Vagina (tissue), 2 donors: Measurements from ENCODE around the gene TMCO5A. TPM values are rescaled to one million over a fixed set of nuclear protein-coding genes. Genes with fewer than 3 reads are reported as not detected.

Source experiments
- DNase-seq, 2 donors: peaks; one replicate each; pipeline ENCODE4 v3.0.0-alpha.2; 2017; ENCODE audit errors: extremely low spot score in 2 of 2
- H3K27ac ChIP-seq: fragments of 200-600 bp; sonication (generic); one replicate; pipeline ENCODE4 v1.5.1; 2019
- H3K27me3 ChIP-seq: fragments of 200-600 bp; sonication (generic); one replicate; pipeline ENCODE4 v1.5.1; 2019
- H3K36me3 ChIP-seq, 2 donors: fragments of 200-600 bp; sonication (generic); one replicate each; pipeline ENCODE4 v1.5.1; 2017 to 2019
- H3K4me1 ChIP-seq: fragments of 200-600 bp; sonication (generic); one replicate; pipeline ENCODE4 v1.5.1; 2019
- H3K4me3 ChIP-seq, 2 donors: fragments of 200-600 bp; sonication (generic); 1 replicate in 1 of 2; 2 replicates in 1 of 2; pipeline ENCODE4 v1.5.1; 2016 to 2019
- H3K9me3 ChIP-seq: fragments of 200-600 bp; sonication (generic); one replicate; pipeline ENCODE4 v1.5.1; 2019
- POLR2A ChIP-seq, 2 donors: fragments of 450-650 bp; IDR thresholded peaks; one replicate each; pipeline ENCODE4 v1.6.1; 2017; ENCODE audit warnings: antibody characterized with exemption in 2 of 2, mild to moderate bottlenecking in 2 of 2, moderate library complexity in 2 of 2
- POLR2AphosphoS5 ChIP-seq, 2 donors: sonication (generic); formaldehyde crosslinking; IDR thresholded peaks; one replicate each; pipeline ENCODE4 v1.9.0; 2017; ENCODE audit warnings: antibody characterized with exemption in 2 of 2, mild to moderate bottlenecking in 2 of 2, low read depth in 1 of 2; ENCODE audit not compliant: insufficient read depth in 1 of 2
- intact Hi-C: fragments of 100-400 bp; cut with DNase I; formaldehyde crosslinking; loops from one replicate; pipeline ENCODE4 v1.15.1; 2023
- total RNA-seq: library from RNA; depleted of rRNA; stranded (reverse); fragments of >200 nt; gene quantifications from one replicate; pipeline ENCODE4 v1.2.3, GENCODE V29; 2016
- TF ChIP-seq, protein P1 (sequence below), 3 experiments: fragments of 450-650 bp in 2 of 3; fragments of 200-600 bp in 1 of 3; sonication (generic) in 1 of 3; IDR thresholded peaks; one replicate each; pipeline ENCODE4 v1.5.1; 2017 to 2019; ENCODE audit warnings: antibody characterized with exemption in 3 of 3, mild to moderate bottlenecking in 2 of 3, moderate library complexity in 2 of 3

TMCO5A gene
- total RNA-seq, 1 donor from 2014 or later: not detected

- no peaks in the 10 kb centered on the region for H3K27me3 ChIP-seq
- no peak overlapping the region for H3K4me3 ChIP-seq
- no peaks in the 10 kb centered on the region for H3K36me3 ChIP-seq
- TF ChIP-seq, protein P1, sequence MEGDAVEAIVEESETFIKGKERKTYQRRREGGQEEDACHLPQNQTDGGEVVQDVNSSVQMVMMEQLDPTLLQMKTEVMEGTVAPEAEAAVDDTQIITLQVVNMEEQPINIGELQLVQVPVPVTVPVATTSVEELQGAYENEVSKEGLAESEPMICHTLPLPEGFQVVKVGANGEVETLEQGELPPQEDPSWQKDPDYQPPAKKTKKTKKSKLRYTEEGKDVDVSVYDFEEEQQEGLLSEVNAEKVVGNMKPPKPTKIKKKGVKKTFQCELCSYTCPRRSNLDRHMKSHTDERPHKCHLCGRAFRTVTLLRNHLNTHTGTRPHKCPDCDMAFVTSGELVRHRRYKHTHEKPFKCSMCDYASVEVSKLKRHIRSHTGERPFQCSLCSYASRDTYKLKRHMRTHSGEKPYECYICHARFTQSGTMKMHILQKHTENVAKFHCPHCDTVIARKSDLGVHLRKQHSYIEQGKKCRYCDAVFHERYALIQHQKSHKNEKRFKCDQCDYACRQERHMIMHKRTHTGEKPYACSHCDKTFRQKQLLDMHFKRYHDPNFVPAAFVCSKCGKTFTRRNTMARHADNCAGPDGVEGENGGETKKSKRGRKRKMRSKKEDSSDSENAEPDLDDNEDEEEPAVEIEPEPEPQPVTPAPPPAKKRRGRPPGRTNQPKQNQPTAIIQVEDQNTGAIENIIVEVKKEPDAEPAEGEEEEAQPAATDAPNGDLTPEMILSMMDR (IDR thresholded peaks at IDR 0.05): no peak
- TF ChIP-seq POLR2AphosphoS5 (IDR thresholded peaks at IDR 0.05; ENCODE audit: insufficient read depth in 1 of 2, low read depth in 1 of 2) (no peak), POLR2A (IDR thresholded peaks at IDR 0.05) (no peak)
- H3K27ac ChIP-seq: no peak overlapping the region
- H3K9me3 ChIP-seq: no peaks in the 10 kb centered on the region
- no peak for DNase-seq
- no peaks in the 10 kb centered on the region for H3K4me1 ChIP-seq
- intact Hi-C loops: no loop called here
Measured at GRCh38 chr15:37907136-37907535, 27.3 kb upstream of the TMCO5A start.

DNA sequence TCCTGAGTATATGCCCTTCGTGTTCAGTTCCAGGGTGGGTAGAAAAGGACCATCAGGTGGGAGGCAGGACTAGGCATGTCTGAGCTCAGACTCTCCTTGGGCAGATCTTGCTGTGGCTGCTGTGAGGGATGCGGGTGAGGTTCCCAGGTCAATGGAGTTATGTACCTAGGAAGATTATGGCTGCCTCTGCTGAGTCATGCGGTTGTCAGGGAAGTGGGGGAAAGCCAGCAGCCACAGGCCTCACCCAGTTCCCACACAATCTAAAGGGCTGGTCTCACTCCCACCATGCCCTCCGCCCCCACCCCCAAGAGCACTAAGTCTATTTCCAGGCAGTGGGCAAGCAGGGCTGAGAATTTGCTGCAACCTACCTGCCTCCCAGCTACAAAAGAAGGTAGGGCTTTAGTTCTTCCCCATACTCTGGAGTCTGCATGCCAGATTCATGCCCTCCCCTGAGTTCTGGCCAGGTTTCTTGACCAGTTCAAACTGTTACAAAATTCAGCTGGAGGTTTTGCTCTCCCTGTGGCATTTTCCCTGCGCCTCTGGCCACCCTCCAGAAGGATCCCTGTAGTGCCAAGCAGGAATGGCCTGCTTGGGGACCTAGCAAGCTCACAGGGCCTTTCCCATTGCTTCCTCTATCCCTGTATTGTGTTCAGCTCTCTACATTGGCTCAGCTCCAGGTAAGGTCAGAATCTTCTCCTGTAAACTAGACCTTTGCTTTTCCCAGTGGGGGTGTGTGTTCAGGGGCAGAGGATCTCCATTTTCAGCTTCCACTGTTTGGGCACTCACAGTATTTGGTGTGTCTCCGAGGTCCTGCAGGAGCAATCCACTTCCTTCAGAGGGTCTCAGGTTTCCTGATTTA, 12.7 kb upstream of the TMCO5A start:
- no peaks in the 10 kb centered on the region for H3K27me3 ChIP-seq
- no peaks in the 10 kb centered on the region for H3K4me1 ChIP-seq
- TF ChIP-seq POLR2AphosphoS5 (IDR thresholded peaks at IDR 0.05; ENCODE audit: insufficient read depth in 1 of 2, low read depth in 1 of 2): no peak
- TF ChIP-seq POLR2A (IDR thresholded peaks at IDR 0.05): no peak
- TF ChIP-seq, protein P1 (IDR thresholded peaks at IDR 0.05): no peak
- H3K27ac ChIP-seq: no peak overlapping the region
- no peaks in the 10 kb centered on the region for H3K36me3 ChIP-seq
- no peak for DNase-seq
- intact Hi-C loops: no loop called here
- no peak overlapping the region for H3K4me3 ChIP-seq
- H3K9me3 ChIP-seq: no peaks in the 10 kb centered on the region

DNA sequence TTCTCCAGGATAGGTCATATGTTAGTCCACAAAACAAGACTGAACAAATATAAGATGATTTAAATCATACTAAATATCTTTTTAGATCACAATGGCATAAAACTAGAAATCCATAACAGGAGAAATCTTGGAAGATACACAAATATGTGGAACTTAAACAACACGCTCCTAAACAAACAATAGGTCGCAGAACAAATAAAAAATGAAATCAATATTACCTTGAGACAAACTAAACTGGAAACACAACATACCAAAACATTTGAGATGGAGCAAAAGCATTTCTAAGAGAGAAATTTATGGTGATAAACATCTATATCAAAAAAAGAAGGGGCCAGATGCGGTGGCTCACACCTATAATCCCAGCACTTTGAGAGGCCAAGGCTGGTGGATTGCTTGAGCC, 8.3 kb upstream of the TMCO5A start:
- intact Hi-C loops: no loop called here
- H3K27me3 ChIP-seq: no peaks in the 10 kb centered on the region
- no peaks in the 10 kb centered on the region for H3K9me3 ChIP-seq
- H3K27ac ChIP-seq: no peak overlapping the region
- no peak for TF ChIP-seq POLR2A (IDR thresholded peaks at IDR 0.05)
- TF ChIP-seq, protein P1 (IDR thresholded peaks at IDR 0.05): no peak
- TF ChIP-seq POLR2AphosphoS5 (IDR thresholded peaks at IDR 0.05; ENCODE audit: insufficient read depth in 1 of 2, low read depth in 1 of 2): no peak
- no peak overlapping the region for H3K4me3 ChIP-seq
- no peaks in the 10 kb centered on the region for H3K36me3 ChIP-seq
- H3K4me1 ChIP-seq: no peaks in the 10 kb centered on the region
- DNase-seq: no peak

DNA sequence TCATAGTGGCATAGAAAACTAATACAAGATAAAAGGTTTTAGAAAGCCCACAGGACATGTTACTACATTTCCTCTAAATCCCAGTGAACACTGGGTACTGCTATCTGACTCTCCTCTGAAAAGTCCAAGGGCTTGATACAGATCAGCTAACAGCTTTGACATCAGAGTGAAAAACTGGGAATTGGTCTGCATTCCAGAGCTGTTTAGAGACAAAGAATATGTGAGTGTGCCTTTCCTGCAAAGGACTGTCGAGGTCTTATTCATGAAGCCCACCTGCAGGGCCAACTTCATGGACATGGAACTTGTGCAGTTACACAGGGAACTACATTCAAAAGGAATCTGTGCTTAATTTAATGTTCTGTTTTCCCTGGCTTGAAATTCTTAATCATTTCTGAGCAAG, 5.2 kb upstream of the TMCO5A start:
- H3K9me3 ChIP-seq: no peaks in the 10 kb centered on the region
- TF ChIP-seq POLR2AphosphoS5 (IDR thresholded peaks at IDR 0.05; ENCODE audit: insufficient read depth in 1 of 2, low read depth in 1 of 2): no peak
- TF ChIP-seq, protein P1 (IDR thresholded peaks at IDR 0.05): no peak
- TF ChIP-seq POLR2A (IDR thresholded peaks at IDR 0.05): no peak
- intact Hi-C loops: no loop called here

DNA sequence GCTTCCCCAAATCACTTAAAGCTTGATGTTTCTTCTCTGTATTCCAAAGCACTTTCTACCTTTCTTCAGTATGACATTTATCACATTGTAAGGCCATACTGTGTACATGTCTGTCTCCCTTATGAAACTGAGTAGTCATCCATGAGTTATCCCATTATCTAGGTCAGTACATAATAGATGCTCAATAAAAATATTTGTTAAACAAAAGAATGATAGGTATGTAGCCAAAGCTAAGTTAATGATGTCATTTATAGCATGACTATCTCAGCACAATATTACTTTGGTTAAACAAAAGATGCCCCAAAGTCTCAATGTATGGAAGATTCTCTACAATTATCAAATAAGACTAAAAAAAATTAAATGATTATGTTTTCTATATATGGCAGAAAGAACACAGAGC, 3.1 kb upstream of the TMCO5A start:
- Histone ChIP-seq H3K4me1 (no peaks in the 10 kb centered on the region), H3K27ac (no peak overlapping the region), H3K4me3 (no peak overlapping the region), H3K9me3 (no peaks in the 10 kb centered on the region), H3K27me3 (no peaks in the 10 kb centered on the region), H3K36me3 (no peaks in the 10 kb centered on the region)
- DNase-seq: no peak
- no peak for TF ChIP-seq POLR2A (IDR thresholded peaks at IDR 0.05)
- TF ChIP-seq POLR2AphosphoS5 (IDR thresholded peaks at IDR 0.05; ENCODE audit: insufficient read depth in 1 of 2, low read depth in 1 of 2): no peak
- TF ChIP-seq, protein P1 (IDR thresholded peaks at IDR 0.05): no peak
- intact Hi-C loops: no loop called here

More for the DNA sequence above, 5.2 kb upstream of the TMCO5A start:
- Histone ChIP-seq H3K27ac (no peak overlapping the region), H3K4me1 (no peaks in the 10 kb centered on the region), H3K4me3 (no peak overlapping the region), H3K36me3 (no peaks in the 10 kb centered on the region), H3K27me3 (no peaks in the 10 kb centered on the region)
- DNase-seq: no peak
